HUES64 (cell line): ENCODE data around the gene TESMIN.
A peak's percentile ranks its signal among the peaks of the same experiment; 100 is the strongest.

Experiments used
- H3K27ac ChIP-seq: 2 replicates; pipeline ENCODE4 v1.7.0; 2013; ENCODE audit warnings: low read depth, low read length, inconsistent platforms
- H3K27me3 ChIP-seq: 2 replicates; pipeline ENCODE4 v1.6.1; 2013; ENCODE audit warnings: mild to moderate bottlenecking, low read length; ENCODE audit not compliant: insufficient read depth
- H3K36me3 ChIP-seq: 2 replicates; pipeline ENCODE4 v1.6.1; 2013; ENCODE audit warnings: mild to moderate bottlenecking, low read length; ENCODE audit not compliant: insufficient read depth
- H3K4me1 ChIP-seq: 2 replicates; pipeline ENCODE4 v1.6.1; 2013; ENCODE audit warnings: mild to moderate bottlenecking, low read length, moderate library complexity; ENCODE audit not compliant: insufficient read depth
- H3K4me3 ChIP-seq: 2 replicates; pipeline ENCODE4 v1.5.1; 2013; ENCODE audit warnings: mild to moderate bottlenecking, low read length, moderate library complexity
- H3K9ac ChIP-seq: 2 replicates; pipeline ENCODE4 v1.6.1; 2013; ENCODE audit warnings: mild to moderate bottlenecking, low read depth, low read length
- H3K9me3 ChIP-seq: 2 replicates; pipeline ENCODE4 v1.6.1; 2013; ENCODE audit warnings: low read depth, low read length; ENCODE audit not compliant: insufficient read depth
- WGBS: fragments of 150-250, 120-280 bp; methylation state at CpG from one replicate; pipeline ENCODE4 v1.1.7; 2013; ENCODE audit warnings: missing lambda C conversion rate; 5-methylcytosine and 5-hydroxymethylcytosine counted together

Gene TESMIN

DNA sequence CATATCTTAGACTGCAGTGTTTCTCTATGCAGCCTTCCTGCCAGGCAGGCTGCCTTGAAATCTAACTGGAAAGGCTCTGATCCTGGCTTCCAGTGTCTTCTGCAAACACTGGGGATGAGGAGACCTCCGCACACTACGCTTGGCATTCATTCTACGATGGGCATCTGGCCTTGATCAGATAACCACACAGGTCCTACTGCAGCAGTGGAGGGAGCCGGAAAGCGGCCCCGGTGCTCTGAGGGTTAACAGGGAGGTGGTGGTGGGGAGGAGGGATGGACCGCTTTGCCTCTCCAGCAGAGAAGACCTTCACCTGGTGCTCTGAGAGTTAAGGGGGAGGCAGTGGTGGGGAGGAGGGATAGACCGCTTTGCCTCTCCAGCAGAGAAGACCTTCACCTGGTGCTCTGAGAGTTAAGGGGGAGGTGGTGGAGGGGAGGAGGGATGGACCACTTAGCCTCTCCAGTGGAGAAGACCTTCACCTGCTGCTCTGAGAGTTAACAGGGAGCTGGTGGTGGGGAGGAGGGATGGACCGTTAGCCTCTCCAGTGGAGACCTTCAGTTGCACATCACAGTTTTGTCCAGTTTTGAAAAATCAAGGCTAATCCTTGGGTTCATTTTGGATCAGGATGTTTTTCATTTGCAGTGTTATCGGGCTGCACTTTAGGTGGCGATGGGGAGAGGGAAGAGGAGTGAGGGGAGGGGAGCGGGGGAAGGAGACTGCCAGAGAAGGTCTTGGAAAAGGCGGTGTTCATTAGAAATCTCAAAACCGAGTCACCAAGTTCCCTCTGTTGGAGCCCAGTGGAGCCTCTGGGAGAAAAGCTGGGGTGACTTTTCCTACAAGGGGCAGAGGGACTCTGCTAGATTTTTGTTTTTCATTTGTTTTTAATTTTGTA, 61.3 kb downstream of the TESMIN start:
- Histone ChIP-seq H3K4me1 (peaks cover 28% of the 10 kb centered on the region), H3K27ac (no peak overlapping the region), H3K36me3 (peaks cover 49% of the 10 kb centered on the region), H3K9me3 (no peaks in the 10 kb centered on the region), H3K27me3 (peaks cover 19% of the 10 kb centered on the region), H3K4me3 (no peak overlapping the region), H3K9ac (no peak overlapping the region)
- 65% methylated on average over 14 of the region's 14 CpGs for WGBS

DNA sequence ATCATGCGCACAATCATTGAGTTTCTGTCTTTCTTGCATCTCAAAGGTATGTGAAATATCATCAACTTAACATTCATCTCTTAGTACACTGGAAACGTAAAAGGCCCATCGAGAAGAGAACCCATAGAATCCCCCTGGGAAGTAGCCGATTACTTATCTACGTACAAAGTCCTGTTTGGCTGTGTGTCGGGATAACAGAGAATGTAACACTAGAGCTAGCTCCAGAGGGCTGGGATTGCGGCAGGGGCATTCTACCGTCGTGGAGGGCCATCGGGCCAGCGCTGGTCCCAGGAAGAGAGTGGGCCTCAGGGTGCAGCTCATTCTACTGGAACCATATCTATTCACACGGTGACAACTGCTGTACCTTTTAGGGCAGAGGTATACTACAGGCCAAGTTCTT, 62.4 kb downstream of the TESMIN start:
- H3K27ac ChIP-seq: no peak overlapping the region
- 86% methylated on average over 12 of the region's 12 CpGs for WGBS
- H3K4me1 ChIP-seq: peaks cover 17% of the 10 kb centered on the region
- no peaks in the 10 kb centered on the region for H3K9me3 ChIP-seq
- no peak overlapping the region for H3K9ac ChIP-seq
- H3K27me3 ChIP-seq: peaks cover 30% of the 10 kb centered on the region
- H3K36me3 ChIP-seq: peaks cover 49% of the 10 kb centered on the region
- H3K4me3 ChIP-seq: no peak overlapping the region

DNA sequence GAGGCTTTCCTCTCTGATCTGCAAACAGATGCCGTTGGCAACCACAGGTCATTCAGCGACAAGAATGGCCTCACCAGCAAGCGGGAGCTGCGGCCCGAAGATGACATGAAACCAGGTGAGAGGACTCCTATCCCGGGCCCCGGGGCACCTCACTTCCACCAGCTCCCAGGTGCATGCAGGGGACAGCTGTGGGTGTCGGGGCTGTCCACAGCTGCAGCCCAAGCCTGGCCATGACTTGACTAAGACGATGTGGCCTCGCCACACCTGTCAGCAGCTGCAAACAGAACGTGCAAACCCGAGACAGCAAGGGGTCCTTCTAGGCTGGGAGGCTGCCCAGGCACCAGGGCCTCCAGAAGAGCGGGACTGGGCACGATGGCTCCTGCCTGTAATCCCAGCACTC, 63.3 kb downstream of the TESMIN start:
- Histone ChIP-seq H3K36me3 (peaks cover 49% of the 10 kb centered on the region), H3K27ac (no peak overlapping the region)
- WGBS: 92% methylated on average over 14 of the region's 14 CpGs

DNA sequence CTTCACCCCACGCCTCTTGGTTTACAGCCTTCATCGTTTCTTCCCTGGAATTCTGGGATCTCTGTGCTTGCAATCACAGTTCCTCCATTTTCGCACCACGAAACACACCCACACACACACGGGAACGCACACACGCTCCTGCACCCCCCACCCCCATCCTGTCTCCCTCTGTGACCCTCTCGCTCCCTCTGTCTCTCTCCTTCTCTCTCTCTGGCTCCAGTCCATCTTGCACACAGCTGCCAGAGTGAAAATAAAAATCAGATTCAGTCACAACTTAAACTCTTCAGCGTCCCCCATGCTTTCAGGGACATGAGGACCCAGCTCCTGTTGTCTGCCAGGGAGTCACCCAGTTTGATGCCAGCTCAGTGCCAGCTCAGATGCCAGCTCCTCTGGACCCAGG, 64.0 kb downstream of the TESMIN start:
- Histone ChIP-seq H3K27me3 (peaks cover 46% of the 10 kb centered on the region), H3K9me3 (no peaks in the 10 kb centered on the region), H3K36me3 (peaks cover 49% of the 10 kb centered on the region), H3K4me3 (no peak overlapping the region), H3K27ac (no peak overlapping the region), H3K9ac (no peak overlapping the region), H3K4me1 (0 out of 2 replicates have a peak, but pooled peaks cover 11% of the 10 kb centered on the region)
- 89% methylated on average over 9 of the region's 9 CpGs for WGBS

More for the DNA sequence above, 63.3 kb downstream of the TESMIN start:
- Histone ChIP-seq H3K9ac (no peak overlapping the region), H3K4me1 (0 out of 2 replicates have a peak, but pooled peaks cover 11% of the 10 kb centered on the region), H3K9me3 (no peaks in the 10 kb centered on the region), H3K4me3 (no peak overlapping the region), H3K27me3 (peaks cover 39% of the 10 kb centered on the region)

DNA sequence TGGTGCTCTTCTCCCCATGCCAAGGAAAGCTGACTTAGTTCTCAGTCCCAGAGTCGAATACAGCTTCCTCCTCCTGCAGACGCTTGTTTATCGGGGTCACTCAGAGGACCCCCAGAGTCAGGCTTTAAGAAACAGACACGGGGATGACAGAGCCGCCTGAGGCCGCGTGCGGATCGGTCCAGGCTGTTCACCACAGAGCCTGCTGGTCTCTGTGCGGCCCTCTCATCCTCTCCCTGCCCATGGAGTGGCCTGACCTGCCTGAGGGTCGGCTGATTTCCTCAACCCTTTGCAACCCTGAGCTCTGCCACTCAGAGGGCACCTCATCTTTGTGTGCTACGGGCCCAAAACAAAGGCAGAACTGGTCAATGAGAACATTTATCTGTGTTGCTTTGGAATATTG, 64.8 kb downstream of the TESMIN start:
- H3K27ac ChIP-seq: no peak overlapping the region
- no peak overlapping the region for H3K9ac ChIP-seq
- 0 out of 2 replicates have a peak, but pooled peaks cover 11% of the 10 kb centered on the region for H3K4me1 ChIP-seq
- H3K36me3 ChIP-seq: peaks cover 49% of the 10 kb centered on the region
- H3K27me3 ChIP-seq: peaks cover 49% of the 10 kb centered on the region
- 0 out of 2 replicates have a peak overlapping the region, but pooled peaks have one; percentile 69 for H3K4me3 ChIP-seq
- WGBS: 91% methylated on average over 12 of the region's 12 CpGs
- no peaks in the 10 kb centered on the region for H3K9me3 ChIP-seq

DNA sequence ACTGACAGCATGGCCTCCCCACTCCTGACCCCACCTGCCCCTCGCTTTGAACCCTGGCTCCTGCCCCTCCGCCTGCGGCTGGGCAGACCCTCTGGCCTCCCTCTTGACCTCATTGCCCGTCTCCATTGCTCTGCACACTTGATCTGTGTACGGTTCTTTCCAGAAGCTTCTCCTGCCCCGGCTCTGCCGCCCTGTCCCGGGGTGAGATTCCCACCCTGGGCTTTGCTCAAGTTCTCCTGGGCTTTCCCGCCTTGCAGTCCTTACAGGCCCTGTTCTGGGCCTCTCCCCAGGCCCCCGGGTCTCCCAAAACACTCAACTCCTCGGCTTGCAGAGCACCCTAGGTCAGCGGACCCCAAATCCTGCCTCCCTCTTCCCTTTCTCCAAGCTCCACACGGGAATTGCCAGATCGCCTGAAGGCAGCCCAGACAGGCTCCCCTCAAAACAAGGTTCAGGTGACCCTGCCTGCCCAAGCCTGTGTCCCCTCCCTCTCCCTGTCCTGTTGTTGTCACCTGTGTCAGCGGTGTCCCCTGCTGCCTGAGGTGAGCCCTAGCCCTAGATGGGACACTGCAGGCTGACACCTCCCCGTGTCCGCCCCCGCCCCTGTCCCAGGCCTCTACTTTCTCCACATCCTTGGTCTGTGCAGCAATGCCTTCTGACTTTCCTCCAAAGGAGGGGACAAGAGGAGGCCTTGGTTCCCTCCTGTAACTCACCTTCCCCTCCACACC, 65.5 kb downstream of the TESMIN start:
- Histone ChIP-seq H3K4me3 (peak overlapping the region; percentile 69), H3K27me3 (peaks cover 49% of the 10 kb centered on the region), H3K9ac (no peak overlapping the region), H3K36me3 (peaks cover 43% of the 10 kb centered on the region), H3K9me3 (no peaks in the 10 kb centered on the region), H3K27ac (no peak overlapping the region), H3K4me1 (0 out of 2 replicates have a peak, but pooled peaks cover 11% of the 10 kb centered on the region)
- WGBS: 67% methylated on average over 18 of the region's 18 CpGs

DNA sequence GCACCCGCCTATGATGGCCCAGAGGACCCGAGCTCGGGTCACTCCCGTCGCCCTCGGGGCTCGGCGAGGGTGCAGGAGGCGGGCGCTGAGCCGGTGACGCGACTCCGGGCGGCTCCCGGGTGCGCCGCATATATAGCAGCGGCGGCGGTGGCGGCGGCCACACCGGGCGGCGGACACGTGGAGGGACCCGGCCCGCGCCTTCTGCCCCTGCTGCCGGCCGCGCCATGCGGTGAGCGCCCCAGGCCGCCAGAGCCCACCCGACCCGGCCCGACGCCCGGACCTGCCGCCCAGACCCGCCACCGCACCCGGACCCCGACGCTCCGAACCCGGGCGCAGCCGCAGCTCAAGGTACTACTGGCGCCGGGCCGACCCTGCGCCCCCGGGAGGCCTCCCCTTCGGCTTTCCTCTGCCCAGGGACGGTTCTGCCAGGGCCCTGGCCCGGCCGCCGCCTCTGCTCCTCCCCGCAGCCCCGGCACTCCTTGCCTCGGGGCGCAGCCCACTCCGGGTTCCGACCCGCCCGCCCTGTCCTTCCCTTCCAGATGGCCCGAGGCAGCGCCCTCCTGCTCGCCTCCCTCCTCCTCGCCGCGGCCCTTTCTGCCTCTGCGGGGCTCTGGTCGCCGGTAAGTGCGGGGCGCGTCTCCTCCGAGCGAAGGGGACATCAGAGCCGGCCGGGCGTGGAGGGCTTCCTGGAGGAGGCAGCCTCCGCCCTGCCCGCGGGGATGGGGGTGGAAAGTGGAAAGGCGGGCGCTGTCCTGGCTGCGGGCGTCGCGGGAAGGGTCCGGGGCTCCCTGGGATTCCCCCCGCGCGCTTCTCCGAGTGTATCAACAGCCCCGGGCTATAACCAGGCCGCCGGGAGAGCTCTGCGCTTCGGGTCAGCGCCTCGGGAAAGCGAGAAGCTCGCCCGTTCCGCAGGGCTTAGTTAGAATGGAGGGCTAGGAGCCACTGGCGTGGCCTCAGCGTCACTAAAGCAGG, 66.6 kb downstream of the TESMIN start, which contains the start of gene GAL:
Gene GAL (plus strand): TSS at position 160 of the 972 bp plus-strand sequence. CDS start 380 bp downstream, at position 540.
- peaks cover 37% of the 10 kb centered on the region for H3K36me3 ChIP-seq
- H3K4me3 ChIP-seq: peak within 1 kb of the TSS; percentile 69
- H3K9me3 ChIP-seq: no peaks in the 10 kb centered on the region
- H3K9ac ChIP-seq: peak within 1 kb of the TSS; percentile 82
- 0 out of 2 replicates have a peak, but pooled peaks cover 3% of the 10 kb centered on the region for H3K4me1 ChIP-seq
- H3K27me3 ChIP-seq: peaks cover 49% of the 10 kb centered on the region
- no peak within 1 kb of the TSS for H3K27ac ChIP-seq
- WGBS: under 1% methylated on average over 113 of the region's 113 CpGs

DNA sequence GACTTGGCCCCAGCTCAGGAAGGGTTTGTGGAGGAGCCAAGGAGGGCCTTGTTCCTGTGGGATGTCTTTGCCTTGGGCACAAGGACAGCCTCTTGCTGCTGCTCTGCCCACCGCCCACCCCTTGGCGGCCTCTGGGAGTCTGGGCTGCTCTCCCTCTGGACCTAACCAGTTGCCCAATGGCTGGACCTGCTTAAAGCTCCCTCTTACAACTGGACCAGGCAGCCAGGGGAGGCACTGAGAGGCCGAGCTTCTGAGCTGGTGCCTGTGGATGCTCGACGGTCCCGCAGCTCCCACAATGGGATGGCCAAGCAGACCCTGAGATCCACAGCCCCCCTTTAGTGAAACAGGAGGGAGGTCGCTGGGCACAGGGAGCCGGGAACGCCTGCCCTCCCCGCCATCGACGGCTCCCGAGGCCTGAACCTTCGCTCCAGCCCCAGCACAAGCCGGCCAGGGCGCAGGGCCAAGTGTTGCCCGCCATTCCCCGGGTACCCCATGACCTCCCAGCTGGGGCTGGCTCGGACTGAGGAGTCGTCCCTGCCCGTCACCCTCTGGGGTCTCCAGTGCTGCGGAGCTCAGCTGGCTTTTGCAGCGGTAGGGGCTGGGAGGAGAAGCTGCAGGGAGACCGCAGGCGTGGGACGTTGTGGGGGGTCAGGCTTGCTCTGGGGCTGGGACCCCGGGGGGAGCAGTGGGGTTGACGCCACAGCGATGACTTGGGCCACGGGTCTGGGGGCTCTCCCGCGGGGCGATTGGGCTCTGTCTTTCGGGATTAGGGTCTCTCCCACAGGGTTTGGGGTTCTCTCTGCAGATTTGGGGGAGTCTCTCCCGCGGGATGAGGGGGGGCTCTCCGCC, 67.6 kb downstream of the TESMIN start:
- Histone ChIP-seq H3K27me3 (peaks cover 49% of the 10 kb centered on the region), H3K36me3 (peaks cover 28% of the 10 kb centered on the region), H3K9me3 (no peaks in the 10 kb centered on the region), H3K4me3 (peak overlapping the region; percentile 69), H3K27ac (no peak overlapping the region), H3K4me1 (0 out of 2 replicates have a peak, but pooled peaks cover 4% of the 10 kb centered on the region), H3K9ac (peak overlapping the region; percentile 82)
- 40% methylated on average over 37 of the region's 37 CpGs for WGBS

DNA sequence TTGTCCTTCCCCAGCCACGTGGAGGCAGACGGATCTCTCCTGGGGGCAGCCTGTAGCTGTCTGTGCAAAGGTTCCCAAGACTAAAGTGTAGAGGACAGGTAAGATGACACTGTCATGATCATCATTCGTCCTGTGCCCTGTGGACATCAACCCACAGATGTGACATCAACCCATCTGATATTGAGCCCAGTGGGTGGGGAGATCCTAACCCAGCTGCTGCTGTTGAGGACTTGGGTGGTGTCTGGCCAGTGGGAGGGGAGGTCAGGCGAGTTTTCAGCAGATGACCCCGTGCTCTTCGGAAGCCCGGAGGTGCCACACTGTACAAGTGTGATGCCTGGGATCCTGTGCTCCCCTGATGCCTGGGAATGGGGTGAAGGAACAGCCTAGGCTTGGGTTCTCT, 68.2 kb downstream of the TESMIN start:
- 86% methylated on average over 7 of the region's 7 CpGs for WGBS
- no peak overlapping the region for H3K9ac ChIP-seq
- H3K4me1 ChIP-seq: 0 out of 2 replicates have a peak, but pooled peaks cover 7% of the 10 kb centered on the region
- peaks cover 21% of the 10 kb centered on the region for H3K36me3 ChIP-seq
- H3K4me3 ChIP-seq: no peak overlapping the region
- no peak overlapping the region for H3K27ac ChIP-seq
- H3K27me3 ChIP-seq: peaks cover 49% of the 10 kb centered on the region
- no peaks in the 10 kb centered on the region for H3K9me3 ChIP-seq
